ENCODE measurements around the gene HOXC11.
A peak's percentile ranks its signal among the peaks of the same experiment; 100 is the strongest.

HOXC11 gene

GRCh38 chr12:54012631-54013409, 39.9 kb downstream of the HOXC11 start:
- DNase-seq: no peak

- no peak for DNase-seq
Observed at GRCh38 chr12:54014377-54015017, 41.6 kb downstream of the HOXC11 start.

- DNase-seq: no peak
Observed at GRCh38 chr12:54015018-54015931, 42.3 kb downstream of the HOXC11 start.

GRCh38 chr12:54016051-54016450, 43.1 kb downstream of the HOXC11 start:
- DNase-seq: no peak

- DNase-seq: peak; percentile 84
Observed at GRCh38 chr12:54016478-54016964, 43.6 kb downstream of the HOXC11 start.

GRCh38 chr12:54017027-54017788, 44.3 kb downstream of the HOXC11 start:
- DNase-seq: peak; percentile 76

GRCh38 chr12:54017878-54018467, 45.0 kb downstream of the HOXC11 start:
- peak; percentile 90 for DNase-seq

- DNase-seq: peak; percentile 28
Observed at GRCh38 chr12:54018468-54018984, 45.6 kb downstream of the HOXC11 start.

- DNase-seq: peak; percentile 27
Observed at GRCh38 chr12:54019091-54019811, 46.3 kb downstream of the HOXC11 start.

GRCh38 chr12:54019924-54020590, 47.1 kb downstream of the HOXC11 start:
- no peak for DNase-seq

- DNase-seq: no peak
Observed at GRCh38 chr12:54020591-54021405, 47.9 kb downstream of the HOXC11 start.

GRCh38 chr12:54021432-54022013, 48.6 kb downstream of the HOXC11 start:
- no peak for DNase-seq

GRCh38 chr12:54022960-54023884, 50.3 kb downstream of the HOXC11 start:
- no peak for DNase-seq

- no peak for DNase-seq
Observed at GRCh38 chr12:54024127-54024526, 51.2 kb downstream of the HOXC11 start.

GRCh38 chr12:54024581-54025305, 51.8 kb downstream of the HOXC11 start:
- no peak for DNase-seq

GRCh38 chr12:54025499-54026405, 52.8 kb downstream of the HOXC11 start:
- no peak for DNase-seq

Data from NCI-H1105 treated with DMSO at 0.1 percent for 48 hours (cell line).